ENCODE results near the gene ZNF536.

The ZNF536 gene

GRCh38 chr19:30606114-30607050 lies 234.2 kb downstream of the ZNF536 start:
- no peak for DNase-seq (ENCODE audit: low read depth)

Data from activated T-cell treated with anti-CD3 and anti-CD28 coated beads for 24 hours (primary cell).